ENCODE measurements around the gene SLC16A7. TPM values are rescaled to one million over a fixed set of nuclear protein-coding genes. Genes with fewer than 3 reads are reported as not detected.

Gene SLC16A7
- total RNA-seq, 3 donors from 2014 or later (not counting 1 experiment from before 2014, with no cell fraction given), result 42.4 to 46.9 (median 43.2) TPM

DNA sequence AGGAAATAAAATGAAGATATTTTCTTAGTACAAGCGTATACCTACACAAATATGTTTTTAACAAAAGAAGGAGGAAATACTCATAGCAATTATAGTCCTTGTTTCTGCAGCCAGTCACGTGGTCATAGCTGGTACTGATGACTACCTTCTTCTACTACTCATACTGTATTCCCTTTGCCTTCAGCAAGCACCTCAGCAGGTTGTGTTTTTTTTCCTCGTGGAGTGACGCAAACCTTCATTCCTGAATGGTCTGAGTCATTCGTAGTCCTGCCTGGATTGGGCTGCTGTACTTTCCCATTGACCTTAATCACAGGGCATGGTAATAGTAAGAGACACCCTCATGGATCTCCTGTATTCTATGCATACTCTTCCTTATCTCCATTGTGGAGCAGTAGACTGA is 25.7 kb upstream of the SLC16A7 start:
- 90% methylated on average over 5 of the region's 5 CpGs for WGBS (ENCODE audit: insufficient coverage)
- H3K4me3 Mint-ChIP-seq, result no peak overlapping the region
- Histone ChIP-seq H3K4me3 (ENCODE audit: low read length) (no peak overlapping the region), H3K27me3 (ENCODE audit: control insufficient read depth, insufficient read depth, low read length) (peaks cover under 1% of the 10 kb centered on the region), H3K9me3 (ENCODE audit: control insufficient read depth, insufficient read depth, low read length) (no peaks in the 10 kb centered on the region), H3K36me3 (ENCODE audit: control insufficient read depth, insufficient read depth, low read length) (no peaks in the 10 kb centered on the region), H3K4me1 (ENCODE audit: control insufficient read depth, insufficient read depth, low read length) (no peaks in the 10 kb centered on the region), H3K27ac (ENCODE audit: low read length) (no peak overlapping the region)
- intact Hi-C loops (cut with micrococcal nuclease), result no loop called here
- no peaks in the 10 kb centered on the region for H3K9me3 Mint-ChIP-seq
- DNase-seq, result no peak
- TF ChIP-seq, protein P1, sequence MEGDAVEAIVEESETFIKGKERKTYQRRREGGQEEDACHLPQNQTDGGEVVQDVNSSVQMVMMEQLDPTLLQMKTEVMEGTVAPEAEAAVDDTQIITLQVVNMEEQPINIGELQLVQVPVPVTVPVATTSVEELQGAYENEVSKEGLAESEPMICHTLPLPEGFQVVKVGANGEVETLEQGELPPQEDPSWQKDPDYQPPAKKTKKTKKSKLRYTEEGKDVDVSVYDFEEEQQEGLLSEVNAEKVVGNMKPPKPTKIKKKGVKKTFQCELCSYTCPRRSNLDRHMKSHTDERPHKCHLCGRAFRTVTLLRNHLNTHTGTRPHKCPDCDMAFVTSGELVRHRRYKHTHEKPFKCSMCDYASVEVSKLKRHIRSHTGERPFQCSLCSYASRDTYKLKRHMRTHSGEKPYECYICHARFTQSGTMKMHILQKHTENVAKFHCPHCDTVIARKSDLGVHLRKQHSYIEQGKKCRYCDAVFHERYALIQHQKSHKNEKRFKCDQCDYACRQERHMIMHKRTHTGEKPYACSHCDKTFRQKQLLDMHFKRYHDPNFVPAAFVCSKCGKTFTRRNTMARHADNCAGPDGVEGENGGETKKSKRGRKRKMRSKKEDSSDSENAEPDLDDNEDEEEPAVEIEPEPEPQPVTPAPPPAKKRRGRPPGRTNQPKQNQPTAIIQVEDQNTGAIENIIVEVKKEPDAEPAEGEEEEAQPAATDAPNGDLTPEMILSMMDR (IDR thresholded peaks at IDR 0.05), result no peak
- no peaks in the 10 kb centered on the region for H3K36me3 Mint-ChIP-seq
- no peak overlapping the region for H3K27ac Mint-ChIP-seq
- peaks cover 6 to 34% of the 10 kb centered on the region in 2 donors for H3K27me3 Mint-ChIP-seq (ENCODE audit: low read depth in 2 of 2)
- ATAC-seq, result no peak
- no peaks in the 10 kb centered on the region for H3K4me1 Mint-ChIP-seq

DNA sequence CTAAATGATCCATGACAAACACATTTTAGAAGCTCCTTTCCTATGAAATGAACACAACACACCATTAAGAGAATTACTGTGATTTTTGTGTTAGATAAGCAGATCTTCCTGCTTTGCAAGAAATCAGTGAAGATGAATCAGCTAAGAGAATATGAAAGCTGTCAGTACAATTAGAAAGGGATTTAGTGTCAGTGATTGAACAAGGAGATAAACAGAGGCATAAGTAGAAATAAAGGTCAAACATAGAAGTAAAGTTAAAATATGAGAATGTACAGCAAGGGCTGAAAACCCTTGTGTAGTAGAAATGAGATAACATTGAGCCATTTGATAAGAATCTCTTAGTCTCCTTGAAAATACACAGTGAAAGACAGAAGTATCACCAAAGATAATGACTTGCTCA is 21.4 kb upstream of the SLC16A7 start:
- no peak for DNase-seq
- intact Hi-C loops (cut with micrococcal nuclease), result no loop called here
- Histone ChIP-seq H3K27me3 (ENCODE audit: control insufficient read depth, insufficient read depth, low read length) (no peaks in the 10 kb centered on the region), H3K9me3 (ENCODE audit: control insufficient read depth, insufficient read depth, low read length) (no peaks in the 10 kb centered on the region), H3K4me3 (ENCODE audit: low read length) (no peak overlapping the region), H3K36me3 (ENCODE audit: control insufficient read depth, insufficient read depth, low read length) (no peaks in the 10 kb centered on the region), H3K27ac (ENCODE audit: low read length) (no peak overlapping the region), H3K4me1 (ENCODE audit: control insufficient read depth, insufficient read depth, low read length) (no peaks in the 10 kb centered on the region)
- no peaks in the 10 kb centered on the region for H3K36me3 Mint-ChIP-seq
- H3K9me3 Mint-ChIP-seq, result no peaks in the 10 kb centered on the region
- H3K27ac Mint-ChIP-seq, result no peak overlapping the region
- no peak overlapping the region for H3K4me3 Mint-ChIP-seq
- TF ChIP-seq, protein P1 (IDR thresholded peaks at IDR 0.05), result no peak
- no peak for ATAC-seq
- H3K27me3 Mint-ChIP-seq (ENCODE audit: low read depth in 2 of 2), result peaks cover 2 to 3% of the 10 kb centered on the region in 2 donors
- H3K4me1 Mint-ChIP-seq, result peaks cover 11% of the 10 kb centered on the region in 2 donors

DNA sequence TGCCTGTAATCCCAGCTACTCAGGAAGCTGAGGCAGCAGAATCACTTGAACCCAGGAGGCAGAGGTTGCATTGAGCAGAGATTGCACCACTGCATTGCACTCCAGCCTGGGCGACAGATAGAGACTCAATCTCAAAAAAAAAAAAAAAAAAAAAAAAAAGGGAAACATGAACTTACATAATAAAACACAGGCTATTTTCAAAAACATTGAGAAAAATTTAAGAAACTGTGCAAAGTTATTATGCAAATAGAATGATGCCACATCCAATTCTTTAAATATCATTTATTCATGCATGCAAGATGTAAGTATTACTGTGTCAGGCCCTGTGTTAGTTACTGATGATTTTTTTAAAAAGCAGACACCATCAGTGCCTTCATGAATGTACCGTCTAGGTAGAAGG is 20.0 kb upstream of the SLC16A7 start:
- no peak overlapping the region for H3K4me3 ChIP-seq (ENCODE audit: low read length)
- no peaks in the 10 kb centered on the region for H3K36me3 ChIP-seq (ENCODE audit: control insufficient read depth, insufficient read depth, low read length)
- ATAC-seq (no peak), DNase-seq (no peak)
- Mint-ChIP-seq H3K4me3 (no peak overlapping the region), H3K27me3 (ENCODE audit: low read depth in 2 of 2) (peaks cover 8 to 13% of the 10 kb centered on the region in 2 donors), H3K36me3 (no peaks in the 10 kb centered on the region), H3K27ac (no peak overlapping the region), H3K4me1 (peaks cover 11% of the 10 kb centered on the region in 2 donors), H3K9me3 (no peaks in the 10 kb centered on the region)
- no peak overlapping the region for H3K27ac ChIP-seq (ENCODE audit: low read length)
- intact Hi-C loops (cut with micrococcal nuclease), result no loop called here
- WGBS (ENCODE audit: insufficient coverage), result no CpG with 5 or more reads among the region's 2 CpGs
- H3K27me3 ChIP-seq (ENCODE audit: control insufficient read depth, insufficient read depth, low read length), result no peaks in the 10 kb centered on the region
- no peaks in the 10 kb centered on the region for H3K9me3 ChIP-seq (ENCODE audit: control insufficient read depth, insufficient read depth, low read length)
- TF ChIP-seq, protein P1 (IDR thresholded peaks at IDR 0.05), result no peak
- no peaks in the 10 kb centered on the region for H3K4me1 ChIP-seq (ENCODE audit: control insufficient read depth, insufficient read depth, low read length)

DNA sequence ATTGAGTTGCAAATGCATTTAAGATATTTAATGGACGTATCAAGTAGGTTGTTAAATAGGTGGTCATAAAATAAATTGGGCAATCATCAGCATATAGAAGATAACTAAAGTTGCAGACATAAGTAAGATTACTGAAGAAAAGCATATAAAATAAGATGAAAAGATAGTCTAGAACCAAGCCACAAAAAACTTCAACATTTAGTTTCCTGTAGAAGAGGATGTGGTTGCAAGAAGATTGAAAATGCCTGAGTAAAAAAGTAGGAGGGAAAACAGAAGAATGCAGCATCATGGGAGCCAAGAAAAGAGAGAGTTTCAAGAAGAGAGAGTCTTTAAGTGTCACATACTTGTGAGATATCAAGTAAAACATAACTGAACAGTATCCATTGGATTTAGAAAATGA is 17.6 kb upstream of the SLC16A7 start:
- H3K4me1 ChIP-seq (ENCODE audit: control insufficient read depth, insufficient read depth, low read length), result no peaks in the 10 kb centered on the region
- 83% methylated on average over 1 of the region's 1 CpG for WGBS (ENCODE audit: insufficient coverage)
- no peaks in the 10 kb centered on the region for H3K9me3 ChIP-seq (ENCODE audit: control insufficient read depth, insufficient read depth, low read length)
- no peaks in the 10 kb centered on the region for H3K36me3 ChIP-seq (ENCODE audit: control insufficient read depth, insufficient read depth, low read length)
- no peak overlapping the region for H3K4me3 ChIP-seq (ENCODE audit: low read length)
- H3K27me3 ChIP-seq (ENCODE audit: control insufficient read depth, insufficient read depth, low read length), result peaks cover 2% of the 10 kb centered on the region
- H3K36me3 Mint-ChIP-seq, result no peaks in the 10 kb centered on the region
- H3K4me3 Mint-ChIP-seq, result no peak overlapping the region
- peak in 1 of 2 donors; percentile 30 for DNase-seq
- no peaks in the 10 kb centered on the region for H3K9me3 Mint-ChIP-seq
- H3K4me1 Mint-ChIP-seq, result peaks cover 16 to 17% of the 10 kb centered on the region in 2 donors
- no peak overlapping the region for H3K27ac ChIP-seq (ENCODE audit: low read length)
- TF ChIP-seq, protein P1 (IDR thresholded peaks at IDR 0.05), result no peak
- H3K27me3 Mint-ChIP-seq (ENCODE audit: low read depth in 2 of 2), result peaks cover 8 to 13% of the 10 kb centered on the region in 2 donors
- no peak overlapping the region for H3K27ac Mint-ChIP-seq
- no peak for ATAC-seq
- intact Hi-C loops (cut with micrococcal nuclease), result no loop called here

Measured in natural killer cell (primary cell).